Activated B cell treated with CpG ODN at 0.5 μM for 24 hours (primary cell): ENCODE results near the gene CLGN. TPM values are rescaled to one million over a fixed set of nuclear protein-coding genes. Genes with fewer than 3 reads are reported as not detected.

Experiments
- ATAC-seq: fragments of 200-7000 bp; cut with Tn5 transposase; one replicate; pipeline ENCODE4 v1.10.0; 2021; ENCODE audit warnings: low read depth, mild to moderate bottlenecking, moderate library complexity
- CTCF ChIA-PET: fragments of 350-600 bp; sonication (Branson Sonifier 250); formaldehyde crosslinking; loops from one replicate; lab custom pipeline; 2021; ENCODE audit warnings: antibody characterized with exemption; lab: Charles Lee
- POLR2A ChIA-PET: fragments of 350-600 bp; sonication (Branson Sonifier 250); formaldehyde crosslinking; loops from one replicate; lab custom pipeline; 2021; ENCODE audit warnings: antibody characterized with exemption; lab: Charles Lee
- DNase-seq: peaks from one replicate; pipeline ENCODE4 v3.0.0; 2022
- H3K27ac Mint-ChIP-seq: one replicate; pipeline ENCODE4 v1.8.0; 2020; ENCODE audit warnings: mixed read lengths
- H3K27me3 Mint-ChIP-seq: one replicate; pipeline ENCODE4 v1.8.0; 2021; ENCODE audit warnings: mixed read lengths
- H3K36me3 Mint-ChIP-seq: one replicate; pipeline ENCODE4 v1.8.0; 2021; ENCODE audit warnings: low read depth, mixed read lengths
- H3K4me1 Mint-ChIP-seq: one replicate; pipeline ENCODE4 v1.8.0; 2021; ENCODE audit warnings: mixed read lengths
- H3K4me3 Mint-ChIP-seq: one replicate; pipeline ENCODE4 v1.8.0; 2020; ENCODE audit warnings: mild to moderate bottlenecking, mixed read lengths
- H3K9me3 Mint-ChIP-seq: one replicate; pipeline ENCODE4 v1.8.0; 2020; ENCODE audit warnings: mixed read lengths
- intact Hi-C: fragments of 100-400 bp; cut with micrococcal nuclease; formaldehyde crosslinking; loops from one replicate; pipeline ENCODE4 v1.15.1; 2024
- total RNA-seq: library from RNA; stranded (reverse); gene quantifications from 2 replicates; pipeline ENCODE4 v1.2.3, GENCODE V29; 2022
- TF ChIP-seq, protein P1 (sequence below): fragments of 200-600 bp; IDR thresholded peaks from one replicate; pipeline ENCODE4 v1.8.0; 2022; ENCODE audit warnings: antibody characterized with exemption, mild to moderate bottlenecking

The CLGN gene
- total RNA-seq, 1 donor from 2014 or later = not detected

DNA sequence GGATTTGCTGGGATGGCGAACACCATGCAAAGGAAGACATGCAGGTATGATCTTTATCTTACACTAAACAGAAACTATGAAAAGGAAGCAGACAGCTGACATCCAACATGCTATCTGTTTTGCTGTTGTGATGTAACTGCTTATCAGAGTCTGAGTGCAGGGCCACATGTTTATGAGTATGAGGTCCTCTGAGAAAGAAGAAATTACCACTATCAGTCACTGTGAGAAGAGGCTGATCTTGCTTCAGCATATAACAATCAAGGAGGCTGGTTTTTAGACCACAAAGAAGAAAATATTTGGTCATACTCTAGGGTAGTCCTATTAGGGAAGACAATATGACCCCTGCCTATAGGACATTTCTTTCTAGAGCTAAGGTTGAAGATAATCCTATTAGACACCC is 18.5 kb downstream of the CLGN start:
- ChIA-PET POLR2A (no interaction called here), CTCF (interaction anchor here (1.0 kb wide), 1 partner anchor 49 kb away, joined by 3 read pairs; no protein-coding TSS in a partner anchor)
- DNase-seq = no peak
- no peak for ATAC-seq
- TF ChIP-seq, protein P1, sequence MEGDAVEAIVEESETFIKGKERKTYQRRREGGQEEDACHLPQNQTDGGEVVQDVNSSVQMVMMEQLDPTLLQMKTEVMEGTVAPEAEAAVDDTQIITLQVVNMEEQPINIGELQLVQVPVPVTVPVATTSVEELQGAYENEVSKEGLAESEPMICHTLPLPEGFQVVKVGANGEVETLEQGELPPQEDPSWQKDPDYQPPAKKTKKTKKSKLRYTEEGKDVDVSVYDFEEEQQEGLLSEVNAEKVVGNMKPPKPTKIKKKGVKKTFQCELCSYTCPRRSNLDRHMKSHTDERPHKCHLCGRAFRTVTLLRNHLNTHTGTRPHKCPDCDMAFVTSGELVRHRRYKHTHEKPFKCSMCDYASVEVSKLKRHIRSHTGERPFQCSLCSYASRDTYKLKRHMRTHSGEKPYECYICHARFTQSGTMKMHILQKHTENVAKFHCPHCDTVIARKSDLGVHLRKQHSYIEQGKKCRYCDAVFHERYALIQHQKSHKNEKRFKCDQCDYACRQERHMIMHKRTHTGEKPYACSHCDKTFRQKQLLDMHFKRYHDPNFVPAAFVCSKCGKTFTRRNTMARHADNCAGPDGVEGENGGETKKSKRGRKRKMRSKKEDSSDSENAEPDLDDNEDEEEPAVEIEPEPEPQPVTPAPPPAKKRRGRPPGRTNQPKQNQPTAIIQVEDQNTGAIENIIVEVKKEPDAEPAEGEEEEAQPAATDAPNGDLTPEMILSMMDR = no peak
- Mint-ChIP-seq H3K4me1 (no peaks in the 10 kb centered on the region), H3K36me3 (no peaks in the 10 kb centered on the region), H3K27me3 (peaks cover 12% of the 10 kb centered on the region), H3K9me3 (no peaks in the 10 kb centered on the region), H3K27ac (no peak overlapping the region), H3K4me3 (no peak overlapping the region)
- intact Hi-C loops = no loop called here

DNA sequence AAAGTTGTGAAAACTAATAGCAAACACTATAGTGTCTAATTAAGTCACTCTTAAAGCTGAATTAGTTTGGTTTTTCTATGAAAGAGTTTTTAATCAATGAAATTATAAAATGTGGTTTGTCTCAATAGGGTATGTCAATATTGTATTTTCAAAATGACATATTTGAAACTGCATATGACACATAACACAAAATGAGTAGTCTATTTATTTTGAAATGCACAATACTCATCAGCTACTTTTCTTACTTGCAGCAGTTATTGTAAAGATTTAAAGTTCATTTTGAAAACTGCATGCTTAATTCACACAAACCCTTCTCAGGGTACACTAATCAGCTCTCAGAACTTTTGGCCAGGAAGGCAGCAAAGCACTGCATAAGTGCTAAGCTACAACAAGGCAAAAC is 21.2 kb downstream of the CLGN start:
- intact Hi-C loops = no loop called here
- no peak overlapping the region for H3K27ac Mint-ChIP-seq
- TF ChIP-seq, protein P1 = no peak
- ChIA-PET CTCF (interaction anchor here (1.5 kb wide), 1 partner anchor 47 kb away, joined by 3 read pairs; no protein-coding TSS in a partner anchor), POLR2A (no interaction called here)
- no peak overlapping the region for H3K4me3 Mint-ChIP-seq
- no peaks in the 10 kb centered on the region for H3K9me3 Mint-ChIP-seq
- no peaks in the 10 kb centered on the region for H3K4me1 Mint-ChIP-seq
- ATAC-seq (no peak), DNase-seq (no peak)
- no peaks in the 10 kb centered on the region for H3K36me3 Mint-ChIP-seq
- peaks cover 3% of the 10 kb centered on the region for H3K27me3 Mint-ChIP-seq

DNA sequence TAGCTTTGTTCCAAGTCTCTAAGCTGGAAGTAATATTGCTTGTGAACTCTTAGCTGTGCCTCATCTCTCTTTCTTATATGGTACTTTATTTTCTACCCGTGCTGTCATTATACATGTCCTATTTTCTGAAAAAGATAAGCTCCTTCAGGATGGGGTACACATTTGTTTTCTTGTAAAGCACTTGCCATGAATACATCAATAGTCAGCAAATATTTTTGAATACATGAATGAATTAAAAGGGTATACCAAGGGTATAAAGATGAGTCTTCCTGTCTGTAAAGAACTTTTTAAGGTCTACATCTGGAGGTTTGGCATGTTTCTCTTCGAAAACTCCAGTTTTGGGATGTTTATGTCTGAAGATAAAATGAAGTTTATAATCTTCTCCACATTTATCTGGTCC is 27.3 kb downstream of the CLGN start:
- Mint-ChIP-seq H3K27ac (no peak overlapping the region), H3K36me3 (no peaks in the 10 kb centered on the region), H3K4me1 (no peaks in the 10 kb centered on the region), H3K4me3 (no peak overlapping the region), H3K9me3 (no peaks in the 10 kb centered on the region), H3K27me3 (peaks cover 4% of the 10 kb centered on the region)
- ATAC-seq = no peak
- ChIA-PET POLR2A (no interaction called here), CTCF (no interaction called here)
- TF ChIP-seq, protein P1 = no peak
- DNase-seq = no peak
- intact Hi-C loops = no loop called here

DNA sequence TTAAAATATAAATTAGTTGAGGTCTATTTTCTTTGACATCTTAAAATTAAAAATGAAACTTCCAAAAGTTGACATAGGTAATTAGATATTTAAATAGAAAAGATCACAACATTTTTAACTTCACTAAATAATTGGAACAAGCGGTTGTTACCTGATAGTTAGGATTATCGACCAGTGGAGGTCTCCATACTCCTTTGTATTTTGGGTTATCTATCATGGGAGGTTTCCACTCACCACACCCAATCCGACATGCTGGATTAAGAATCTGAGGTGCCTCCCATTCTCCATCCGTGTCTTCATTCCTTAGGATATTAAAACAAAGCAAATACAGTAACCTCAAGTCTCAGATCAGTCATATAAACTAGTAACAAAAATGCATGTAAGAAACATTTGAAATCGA is 31.8 kb downstream of the CLGN start:
- no peak for ATAC-seq
- Mint-ChIP-seq H3K36me3 (no peaks in the 10 kb centered on the region), H3K27me3 (peaks cover 4% of the 10 kb centered on the region), H3K4me1 (no peaks in the 10 kb centered on the region), H3K27ac (no peak overlapping the region), H3K4me3 (no peak overlapping the region), H3K9me3 (no peaks in the 10 kb centered on the region)
- DNase-seq = no peak
- CTCF ChIA-PET = no interaction called here
- POLR2A ChIA-PET = no interaction called here
- TF ChIP-seq, protein P1 = no peak
- intact Hi-C loops = no loop called here

DNA sequence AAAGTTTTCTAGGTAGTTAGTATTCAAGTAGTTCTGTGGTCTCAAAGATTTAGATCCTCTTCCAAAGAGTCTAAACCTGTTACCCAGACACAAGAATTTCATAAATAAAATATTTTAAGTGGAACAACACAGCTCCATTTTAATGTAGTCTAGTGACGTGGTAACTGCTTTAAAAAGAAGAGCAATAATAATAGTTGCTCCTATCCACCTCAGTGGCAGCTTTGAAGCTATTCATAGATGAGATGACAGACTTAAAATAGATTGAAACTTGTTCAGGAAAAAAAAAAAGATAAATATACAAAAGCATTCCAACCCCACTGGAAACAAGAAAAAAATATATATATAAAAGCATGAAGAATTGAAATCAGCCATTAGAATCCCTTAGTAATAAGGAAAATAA is 39.4 kb downstream of the CLGN start:
- ATAC-seq (no peak), DNase-seq (no peak)
- H3K4me1 Mint-ChIP-seq = no peaks in the 10 kb centered on the region
- POLR2A ChIA-PET = no interaction called here
- TF ChIP-seq, protein P1 = no peak
- CTCF ChIA-PET = no interaction called here
- no peak overlapping the region for H3K4me3 Mint-ChIP-seq
- intact Hi-C loops = no loop called here
- no peak overlapping the region for H3K27ac Mint-ChIP-seq
- no peaks in the 10 kb centered on the region for H3K9me3 Mint-ChIP-seq
- peaks cover 5% of the 10 kb centered on the region for H3K36me3 Mint-ChIP-seq
- no peaks in the 10 kb centered on the region for H3K27me3 Mint-ChIP-seq
